GM21390 (cell line): ENCODE measurements around the gene YDJC.
"Not testable (repeated sequence)": the region's sequence is repeated elsewhere in the genome, so short reads cannot be mapped to it uniquely, and the experiment has no call there.

Source experiments
- ATAC-seq: cut with Tn5 transposase; IDR thresholded peaks from one replicate; pipeline ENCODE4 v1.9.1; 2021; ENCODE audit not compliant: unreplicated experiment

YDJC gene

DNA sequence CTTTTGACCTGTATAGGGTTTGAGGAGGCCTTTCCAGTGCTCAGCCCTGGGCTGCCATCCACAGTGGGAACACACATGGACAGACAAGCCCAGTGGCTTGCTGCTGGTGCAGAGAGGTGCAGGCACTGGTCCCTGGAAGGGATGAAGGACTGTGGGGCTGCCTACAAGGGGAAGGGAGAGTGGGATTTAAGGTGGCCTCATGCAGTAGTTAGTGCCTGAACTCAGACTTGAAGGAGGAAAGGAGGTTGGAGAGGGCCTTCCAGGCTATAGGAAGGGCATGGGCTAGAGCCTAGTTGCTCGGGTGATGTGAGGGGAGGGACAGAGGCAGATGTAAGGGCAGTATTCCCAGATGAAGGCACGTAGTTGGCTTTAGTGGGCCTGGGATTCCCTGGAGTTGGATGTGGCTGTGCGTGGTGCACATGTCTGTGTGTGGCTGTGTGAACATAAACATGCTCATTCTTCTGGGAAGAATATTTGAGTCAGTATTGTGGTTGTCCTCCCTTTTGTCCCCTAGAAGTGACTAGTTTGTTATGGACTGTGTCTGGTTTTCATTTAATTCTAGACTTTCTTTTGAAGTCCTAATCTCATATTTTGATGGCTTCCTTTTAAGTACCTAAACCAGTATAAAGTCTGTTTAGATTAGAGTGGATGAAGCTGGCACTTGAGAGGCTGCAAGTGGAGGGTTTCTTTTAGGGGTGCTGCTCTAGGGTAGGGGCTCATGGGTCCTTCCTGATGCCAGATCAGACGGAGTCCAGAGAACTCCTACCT, 18.4 kb downstream of the YDJC start:
- ATAC-seq = no peak

DNA sequence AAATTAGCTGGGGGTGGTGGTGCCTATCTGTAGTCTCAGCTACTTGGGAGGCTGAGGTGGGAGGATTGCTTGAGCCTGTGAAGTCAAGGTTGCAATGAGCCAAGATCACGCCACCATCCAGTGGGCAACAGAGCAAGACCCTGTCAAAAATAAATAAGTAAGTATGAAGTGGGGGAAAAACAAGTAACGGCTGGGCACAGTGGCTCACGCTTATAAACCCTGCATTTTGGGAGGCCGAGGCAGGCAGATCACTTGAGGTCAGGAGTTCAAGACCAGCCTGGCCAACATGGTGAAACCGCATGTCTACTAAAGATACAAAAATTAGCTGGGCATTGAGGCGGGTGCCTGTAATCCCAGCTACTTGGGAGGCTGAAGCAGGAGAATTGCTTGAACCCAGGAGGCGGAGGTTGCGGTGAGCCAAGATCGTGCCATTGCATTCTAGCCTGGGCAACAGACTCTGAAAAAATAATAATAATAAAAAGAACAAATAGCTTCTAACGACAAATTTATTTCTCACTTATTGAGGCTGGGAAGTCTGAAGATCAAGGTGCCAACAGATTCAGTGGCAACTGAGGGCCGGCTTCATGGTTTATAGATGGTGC, 20.2 kb downstream of the YDJC start:
- ATAC-seq = not testable (repeated sequence)

DNA sequence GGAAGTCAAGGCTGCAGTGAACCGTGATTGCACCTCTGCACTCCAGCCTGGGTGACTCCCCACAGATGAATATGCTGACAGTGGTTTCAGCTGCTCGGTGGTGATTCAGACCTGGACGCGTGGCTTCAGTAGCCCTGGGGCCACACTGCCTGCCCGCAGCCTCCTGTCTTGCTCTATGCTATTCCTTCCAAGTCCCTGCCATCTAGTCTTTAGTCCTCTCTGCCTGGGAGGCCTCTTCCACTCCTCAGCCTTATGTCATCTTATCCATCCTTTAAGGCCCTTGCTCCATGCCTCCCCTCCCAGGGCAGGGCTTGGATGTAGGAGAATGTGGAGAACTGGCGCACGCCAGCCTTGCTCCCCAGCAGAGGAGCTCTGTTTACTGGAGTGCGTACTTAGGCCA, 23.0 kb downstream of the YDJC start:
- no peak for ATAC-seq

DNA sequence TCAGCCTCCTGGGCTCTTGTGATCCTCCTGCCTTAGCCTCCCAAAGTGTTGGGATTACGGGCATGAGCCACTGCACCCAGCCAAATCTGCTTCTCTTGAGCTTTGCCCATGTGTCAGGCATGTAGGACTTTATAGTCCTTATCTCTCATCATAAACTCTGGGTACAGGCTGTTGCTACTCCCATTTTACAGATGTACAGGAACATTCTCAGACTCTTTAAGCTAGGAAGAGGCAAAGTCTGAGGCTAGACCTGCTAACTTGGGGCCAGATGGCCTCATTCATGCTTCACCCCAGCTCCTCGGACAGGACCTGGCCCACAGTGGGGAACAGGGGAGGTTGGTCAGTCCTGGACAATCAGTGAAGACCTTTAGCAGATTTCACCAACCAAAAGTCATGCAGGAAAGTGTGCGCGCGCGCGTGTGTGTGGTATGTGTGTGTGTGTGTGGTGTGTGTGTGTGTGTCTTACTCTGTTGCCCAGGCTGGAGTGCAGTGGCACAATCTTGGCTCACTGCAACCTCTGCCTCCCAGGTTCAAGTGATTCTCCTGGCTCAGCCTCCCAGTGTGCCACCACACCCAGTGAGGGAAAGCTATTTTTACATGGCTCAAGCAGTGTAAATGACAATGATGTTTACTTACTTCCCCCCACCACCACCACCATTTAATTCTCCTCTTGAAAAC, 23.8 kb downstream of the YDJC start:
- ATAC-seq = no peak

DNA sequence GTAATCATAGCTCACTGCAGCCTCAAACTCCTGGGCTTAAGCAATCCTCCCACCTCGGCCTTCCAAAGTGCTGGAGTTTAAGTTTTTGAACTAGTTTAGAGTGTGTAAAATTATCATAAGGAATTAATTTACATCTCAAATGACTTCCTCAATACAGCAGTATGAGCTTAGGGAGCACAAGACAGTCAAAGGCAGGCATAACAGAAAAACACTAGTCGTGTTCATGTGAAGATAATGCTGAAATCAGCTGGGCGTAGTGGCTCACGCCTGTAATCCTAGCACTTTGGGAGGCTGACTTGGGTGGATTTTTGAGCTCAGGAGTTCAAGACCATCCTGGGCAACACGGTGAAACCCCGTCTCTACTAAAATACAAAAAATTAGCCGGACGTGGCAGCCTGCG, 25.8 kb downstream of the YDJC start:
- ATAC-seq = no peak

DNA sequence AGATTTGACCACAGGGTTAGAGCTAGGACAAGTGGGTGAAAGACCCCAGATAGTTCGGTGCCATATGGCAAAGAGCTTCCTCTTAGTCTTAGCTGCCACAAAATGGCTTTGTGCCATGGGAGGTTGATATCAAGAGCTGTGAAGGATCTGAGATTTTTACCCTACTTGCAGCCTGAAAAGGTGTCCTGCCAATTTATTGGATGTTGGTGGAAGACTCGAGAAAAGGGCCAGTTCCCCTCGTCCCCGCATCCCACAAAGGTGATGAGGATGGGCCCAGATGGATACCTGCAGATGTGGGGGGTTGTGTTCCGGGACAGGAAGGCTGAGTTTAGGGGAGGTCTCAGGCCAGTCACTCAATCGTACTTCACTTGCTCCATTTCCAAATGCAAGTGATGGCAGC, 27.2 kb downstream of the YDJC start:
- ATAC-seq = no peak

DNA sequence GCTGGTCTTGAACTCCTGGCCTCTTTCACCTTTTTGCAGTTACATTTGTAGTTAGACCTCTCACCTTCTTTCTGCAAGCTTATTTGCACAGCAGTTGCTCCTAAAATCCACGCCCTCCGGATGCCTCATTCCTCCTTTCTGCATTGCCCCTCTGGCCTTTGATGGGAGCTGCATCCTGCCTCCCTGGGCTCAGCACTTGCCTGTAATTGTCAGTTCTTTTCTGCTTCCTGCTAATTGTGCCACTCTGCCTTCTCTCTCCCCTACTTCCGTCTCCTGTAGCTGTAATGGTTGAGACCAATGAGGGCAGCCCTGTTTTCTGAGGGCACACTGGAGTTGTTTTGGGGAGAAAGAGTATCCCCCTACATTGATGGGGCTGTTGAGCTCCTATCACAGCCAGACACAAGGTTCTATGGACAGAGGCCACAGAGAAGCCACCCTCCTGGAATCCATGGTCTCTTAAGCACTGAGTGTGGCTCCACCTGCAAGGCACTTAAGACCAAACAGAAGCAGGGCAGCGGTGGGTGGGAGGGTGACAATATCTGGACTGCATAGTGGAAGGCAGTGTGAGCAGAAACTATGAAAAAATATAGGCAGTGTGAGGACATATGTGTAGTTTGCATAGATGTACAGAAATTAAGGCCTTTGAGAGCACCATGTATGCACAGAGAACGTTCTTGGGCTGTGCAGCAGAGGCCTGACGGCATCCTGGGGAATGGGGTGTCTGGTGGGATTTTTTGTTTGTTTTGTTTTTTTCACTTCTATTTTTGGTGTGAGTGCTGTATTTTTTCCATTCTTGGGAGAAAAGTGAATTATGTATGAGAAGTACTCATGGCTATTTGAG, 30.5 kb downstream of the YDJC start:
- no peak for ATAC-seq

DNA sequence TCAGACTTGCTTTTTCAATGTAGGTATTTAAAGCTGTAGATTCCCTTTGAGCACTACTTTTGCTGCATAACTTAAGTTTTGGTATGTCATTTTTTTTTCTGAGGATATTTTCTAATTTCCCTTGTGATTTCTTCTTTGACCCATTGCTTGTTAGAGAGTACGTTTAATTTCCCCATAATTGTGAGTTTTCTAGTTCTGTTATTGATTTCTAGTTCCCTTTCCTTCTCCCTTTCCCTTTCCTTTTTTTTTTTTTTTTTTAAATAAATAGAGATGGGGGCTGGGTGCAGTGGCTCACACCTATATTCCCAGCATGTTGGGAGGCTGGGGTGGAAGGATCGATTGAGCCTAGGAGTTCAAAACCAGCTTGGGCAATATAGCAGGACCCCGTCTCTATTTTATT, 31.5 kb downstream of the YDJC start:
- no peak for ATAC-seq

DNA sequence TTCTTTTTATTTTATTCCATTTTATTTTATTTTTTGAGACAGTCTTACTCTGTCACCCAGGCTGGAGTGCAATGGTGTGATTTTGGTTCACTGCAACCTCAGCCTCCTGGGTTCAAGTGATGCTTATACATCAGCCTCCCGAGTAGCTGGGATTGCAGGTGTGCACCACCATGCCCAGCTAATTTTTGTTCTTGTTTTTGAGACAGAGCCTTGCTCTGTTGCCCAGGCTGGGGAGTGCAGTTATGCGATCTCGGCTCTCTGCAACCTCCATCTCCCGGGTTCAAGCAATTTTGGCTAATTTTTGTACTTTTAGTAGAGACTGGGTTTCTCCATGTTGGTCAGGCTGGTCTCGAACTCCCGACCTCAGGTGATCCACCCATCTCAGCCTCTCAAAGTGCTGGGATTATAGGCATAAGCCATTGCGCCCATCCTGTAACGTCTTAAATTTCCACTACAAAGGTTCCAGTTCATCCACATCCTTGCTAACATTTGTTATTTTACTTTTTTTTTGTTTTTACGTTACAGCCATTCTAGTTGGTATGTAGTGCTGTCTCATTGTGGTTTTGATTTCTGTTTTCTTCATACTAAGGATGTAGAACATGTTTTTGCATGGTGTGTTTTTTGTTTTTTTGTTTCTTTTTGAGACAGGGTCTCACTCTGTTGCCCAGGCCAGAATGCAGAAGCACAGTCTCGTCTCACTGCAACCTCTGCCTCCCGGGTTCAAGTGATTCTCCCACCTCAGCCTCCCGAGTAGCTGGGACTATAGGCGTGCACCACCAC, 33.3 kb downstream of the YDJC start:
- ATAC-seq = not testable (repeated sequence)

DNA sequence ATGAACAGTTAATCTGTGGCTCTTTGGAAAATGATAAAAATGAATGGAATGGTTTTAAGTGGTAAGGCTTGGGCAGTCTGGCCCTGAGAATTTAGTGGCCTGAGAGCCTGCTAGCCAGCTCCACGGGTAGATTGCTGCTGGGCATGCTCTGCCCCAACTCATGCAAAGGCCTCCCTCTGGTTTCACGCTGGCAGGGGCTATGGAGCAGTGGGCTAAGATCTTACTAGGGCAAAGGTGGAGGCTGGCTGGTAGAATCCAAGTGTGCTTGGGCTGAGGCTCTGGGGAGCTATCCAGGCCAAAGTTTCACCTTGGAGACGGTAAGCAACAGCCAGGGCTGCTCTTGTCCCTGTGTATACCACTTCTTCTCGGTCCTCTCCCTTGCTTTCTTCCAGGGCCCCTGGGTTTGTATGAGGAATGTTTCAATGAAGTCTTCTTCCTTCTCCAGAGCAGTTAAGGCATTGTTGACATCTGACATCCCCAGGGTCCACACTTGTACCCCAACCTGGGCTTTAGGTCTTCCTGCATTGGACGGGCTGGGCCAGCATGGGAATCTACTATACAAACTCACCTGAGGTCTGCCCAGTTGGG, 34.9 kb downstream of the YDJC start:
- no peak for ATAC-seq

DNA sequence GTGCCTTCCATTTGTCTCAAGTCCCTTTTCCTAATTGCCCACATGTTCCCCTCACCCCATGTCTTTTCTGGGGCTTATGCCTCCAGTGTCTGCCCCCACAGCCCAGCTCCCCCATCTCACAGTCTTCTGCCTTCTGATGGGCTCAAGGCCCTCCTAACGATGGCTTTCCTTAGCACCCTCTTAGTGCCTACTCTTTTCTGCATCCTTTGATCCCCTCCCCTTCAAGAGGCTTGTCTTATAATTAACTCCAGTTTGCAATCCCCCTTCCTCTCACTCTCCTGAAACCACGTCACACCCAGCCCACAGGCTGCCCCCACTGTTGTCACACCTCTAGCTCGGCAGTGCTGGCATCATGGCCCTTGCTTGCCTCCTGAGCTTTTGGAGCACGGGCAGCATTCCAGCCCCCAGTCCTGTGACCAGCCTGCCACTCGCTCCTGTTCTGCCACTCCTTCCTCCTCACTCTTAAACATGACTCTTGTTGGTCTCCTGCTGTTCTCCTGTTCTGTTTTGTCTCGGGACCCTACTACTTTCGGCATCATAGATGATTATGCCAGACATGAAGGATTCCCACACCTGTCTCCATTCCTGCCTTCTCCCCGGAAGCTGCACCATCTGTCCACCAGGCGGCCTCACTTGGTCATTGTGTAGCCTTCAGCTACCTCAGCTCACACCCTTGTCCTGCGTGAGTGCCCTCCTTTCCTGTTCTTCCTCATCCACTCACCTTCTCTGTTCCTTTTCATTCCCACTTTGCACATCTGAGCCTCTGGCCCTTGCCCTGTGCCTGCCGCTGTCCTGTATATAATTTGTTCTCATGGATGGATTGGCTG, 36.2 kb downstream of the YDJC start:
- ATAC-seq = no peak

DNA sequence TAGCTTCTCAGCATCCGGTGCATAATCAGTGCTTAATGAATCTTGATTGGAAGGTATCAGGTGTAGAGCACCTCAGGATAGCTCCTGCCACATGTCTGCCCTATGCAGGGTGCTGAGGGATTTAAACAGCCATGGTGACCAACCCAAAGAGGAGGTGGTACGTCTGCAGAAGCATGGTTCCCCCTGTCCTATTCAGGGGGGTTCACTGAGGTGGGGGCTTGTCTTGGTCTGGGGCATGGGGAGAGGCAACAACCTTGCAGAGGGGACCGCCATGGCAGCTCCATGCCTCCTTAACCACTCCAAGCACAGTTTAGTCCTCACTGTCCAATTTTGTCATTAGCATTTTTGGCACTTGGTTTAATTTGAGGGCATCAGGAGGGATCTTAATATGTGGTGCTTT, 37.4 kb downstream of the YDJC start:
- no peak for ATAC-seq

DNA sequence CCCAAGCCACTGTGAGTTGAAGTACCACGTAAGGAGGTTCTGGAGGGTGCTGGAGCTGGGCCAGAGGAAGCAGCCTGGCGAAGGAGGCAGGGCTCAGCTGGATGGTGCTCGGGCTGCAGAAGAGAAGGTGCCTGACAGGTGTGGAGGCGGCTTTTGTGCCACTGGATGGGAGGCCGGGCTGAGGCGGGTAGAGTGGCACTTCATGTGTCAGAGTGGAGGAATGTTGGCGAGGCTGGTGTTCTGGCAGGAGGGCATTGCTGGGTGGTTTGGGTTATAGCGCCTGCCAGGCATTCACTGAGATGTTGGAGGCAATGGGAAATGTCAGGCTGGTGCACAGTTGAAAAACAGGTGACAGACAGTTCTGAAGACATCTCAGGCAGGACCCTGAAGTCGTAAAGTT, 38.1 kb downstream of the YDJC start:
- no peak for ATAC-seq

DNA sequence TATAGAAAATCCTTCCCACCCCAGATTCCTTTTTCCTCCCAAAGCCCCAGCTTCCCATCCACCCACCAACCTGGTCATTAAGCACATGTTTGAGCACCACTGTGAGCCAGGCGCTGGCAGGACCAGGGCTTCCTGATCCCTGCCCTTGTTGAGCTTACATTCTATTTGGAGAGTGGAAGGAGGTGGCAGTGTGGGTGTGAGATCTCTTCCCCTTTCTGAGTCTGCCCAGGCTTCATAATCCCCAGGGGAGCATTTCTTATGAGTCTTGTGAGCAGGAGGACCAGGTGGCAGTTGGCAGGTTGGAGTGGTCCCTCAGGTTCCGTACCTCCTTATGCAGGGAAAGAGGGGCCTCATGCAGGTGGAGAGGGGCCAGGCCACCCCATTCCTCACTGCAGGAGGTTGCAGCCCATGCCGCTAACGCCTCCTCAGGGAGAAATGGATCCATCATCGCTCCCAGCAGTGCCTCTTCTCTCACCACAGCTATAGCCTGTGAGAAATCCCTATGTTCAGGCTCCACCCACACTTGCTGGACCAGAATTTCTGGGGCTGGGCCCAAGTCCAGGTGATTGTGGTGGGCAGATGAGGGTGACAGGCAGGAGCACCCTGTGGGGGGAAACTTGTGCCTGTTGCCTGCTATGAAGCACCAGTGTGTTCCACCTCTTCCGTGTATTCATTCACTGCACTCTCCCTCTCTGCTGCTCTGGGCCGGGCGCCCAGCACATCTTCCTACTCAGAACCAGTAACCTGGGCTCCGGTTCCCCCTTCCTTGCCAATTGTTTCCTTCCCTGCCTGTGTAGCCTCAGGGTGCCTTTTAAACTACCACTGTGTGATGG, 38.8 kb downstream of the YDJC start:
- no peak for ATAC-seq

DNA sequence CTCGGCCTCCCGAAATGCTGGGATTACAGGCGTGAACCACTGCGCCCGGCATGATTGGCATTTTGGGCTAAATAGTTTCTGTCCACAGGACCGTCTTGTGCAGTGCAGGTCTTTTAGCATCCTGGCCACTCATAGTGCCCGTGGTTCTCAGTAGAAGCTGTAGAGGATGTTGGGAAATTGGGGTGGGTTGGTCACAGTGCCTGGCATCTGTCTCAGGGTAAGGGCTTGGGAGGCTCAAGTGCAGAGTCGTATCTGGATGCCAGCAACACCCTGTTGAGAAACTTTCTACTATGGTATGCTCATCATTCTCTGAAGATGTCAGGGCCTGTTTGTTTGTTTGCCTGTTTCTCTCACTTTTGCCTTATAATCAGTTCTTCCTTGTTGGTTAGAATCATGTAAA, 40.4 kb downstream of the YDJC start:
- ATAC-seq = no peak

DNA sequence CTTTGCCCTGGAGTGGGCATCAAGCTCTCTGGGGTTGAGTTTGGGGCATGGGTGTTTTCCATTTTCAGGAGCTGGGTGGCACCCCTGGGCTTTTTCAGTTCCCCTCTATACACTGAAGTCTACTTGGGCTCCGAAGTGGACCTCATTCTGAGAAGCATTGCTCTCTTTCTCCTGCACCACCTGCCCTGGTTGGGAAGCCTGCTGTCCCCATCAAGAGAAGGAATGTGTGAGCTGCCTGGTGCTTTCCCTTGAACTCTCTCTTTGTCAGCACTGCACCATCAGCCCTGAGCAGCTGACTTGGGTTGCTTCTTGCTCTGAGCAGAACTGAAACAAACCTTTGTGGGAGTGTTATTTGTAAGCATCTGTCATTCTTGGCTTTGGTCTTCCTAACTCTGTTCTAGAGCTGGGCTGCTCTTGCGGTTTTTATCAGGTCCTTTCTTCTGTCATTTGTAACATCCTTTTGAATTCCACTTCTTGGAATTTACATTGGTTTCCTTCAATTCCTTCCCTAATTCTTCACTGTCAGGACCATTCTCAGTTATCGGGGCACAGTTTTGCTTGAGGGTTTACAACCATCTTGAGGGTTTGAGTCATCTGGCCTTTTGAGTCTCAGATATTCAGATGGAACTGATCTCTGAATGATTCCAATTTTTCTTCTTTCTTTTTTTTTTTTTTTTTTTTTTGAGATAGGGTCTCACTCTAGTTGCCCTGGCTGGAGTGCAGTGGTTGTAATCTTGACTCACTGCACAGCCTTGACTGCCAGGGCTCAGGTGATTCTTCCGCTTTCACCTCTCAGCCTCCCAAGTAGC, 41.8 kb downstream of the YDJC start:
- peak; percentile 77 for ATAC-seq

DNA sequence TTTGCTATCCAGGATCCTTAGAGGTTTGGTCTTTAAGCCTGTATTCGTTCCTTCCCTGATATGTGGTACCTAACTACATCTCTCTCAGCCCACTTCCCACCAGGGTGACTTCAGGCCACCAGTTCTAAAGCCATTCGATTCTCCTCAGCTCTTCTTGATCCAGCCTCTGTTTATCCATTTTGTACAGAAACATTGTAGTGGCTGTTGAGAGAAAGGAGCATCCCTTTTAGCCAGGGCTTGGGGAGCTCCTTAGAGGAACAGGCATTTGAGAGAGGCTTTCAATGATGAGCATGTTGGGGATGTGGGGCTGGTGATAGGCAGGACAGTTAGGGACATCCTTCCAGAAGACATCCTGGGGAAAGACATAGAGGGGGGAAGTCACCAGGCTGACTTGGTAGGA, 44.4 kb downstream of the YDJC start:
- no peak for ATAC-seq
